ENCODE results near the gene HPD. TPM values are rescaled to one million over a fixed set of nuclear protein-coding genes. Genes with fewer than 3 reads are reported as not detected.
"Not testable (repeated sequence)": the region's sequence is repeated elsewhere in the genome, so short reads cannot be mapped to it uniquely, and the experiment has no call there.

Gene HPD
- total RNA-seq, 2 donors from 2014 or later = 3.0 to 5.7 TPM

DNA sequence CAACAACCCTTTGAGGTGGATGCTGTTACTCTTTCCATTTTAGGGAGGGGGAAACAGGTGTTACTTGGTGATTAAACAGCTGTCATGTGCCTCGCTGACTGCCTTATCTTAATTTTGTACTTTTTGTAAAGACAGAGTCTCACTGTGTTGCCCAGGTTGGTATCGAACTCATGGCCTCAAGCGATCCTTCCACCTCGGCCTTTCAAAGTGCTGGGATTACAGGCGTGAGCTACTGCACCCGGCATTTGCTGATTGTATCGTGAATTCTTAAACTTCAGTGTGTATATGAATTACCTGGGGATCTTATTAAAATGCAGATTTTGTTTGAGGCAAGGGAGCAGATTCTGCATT, 30.6 kb upstream of the HPD start:
- Histone ChIP-seq H3K36me3 (replicated peaks in 1 of 2; ENCODE audit: insufficient read depth in 1 of 2, low read depth in 2 of 2) (no peaks in the 10 kb centered on the region), H3K4me3 (peak overlapping the region; percentile 51 to 78), H3K27ac (peak overlapping the region; percentile 90 to 98 (median 94)), H3K9me3 (no peaks in the 10 kb centered on the region), H3K4me1 (peaks cover 42% of the 10 kb centered on the region), H3K27me3 (no peaks in the 10 kb centered on the region)
- DNase-seq (no peak), ATAC-seq (no peak)
- intact Hi-C loops (cut with DNase I) = loop anchor here (10.0 kb wide), 2 partner anchors 94 to 194 kb away; partner anchors contain the start of gene RHOF
- WGBS, 2 donors = 1 to 4% methylated on average over 7 of the region's 7 CpGs
- TF ChIP-seq, protein P1, sequence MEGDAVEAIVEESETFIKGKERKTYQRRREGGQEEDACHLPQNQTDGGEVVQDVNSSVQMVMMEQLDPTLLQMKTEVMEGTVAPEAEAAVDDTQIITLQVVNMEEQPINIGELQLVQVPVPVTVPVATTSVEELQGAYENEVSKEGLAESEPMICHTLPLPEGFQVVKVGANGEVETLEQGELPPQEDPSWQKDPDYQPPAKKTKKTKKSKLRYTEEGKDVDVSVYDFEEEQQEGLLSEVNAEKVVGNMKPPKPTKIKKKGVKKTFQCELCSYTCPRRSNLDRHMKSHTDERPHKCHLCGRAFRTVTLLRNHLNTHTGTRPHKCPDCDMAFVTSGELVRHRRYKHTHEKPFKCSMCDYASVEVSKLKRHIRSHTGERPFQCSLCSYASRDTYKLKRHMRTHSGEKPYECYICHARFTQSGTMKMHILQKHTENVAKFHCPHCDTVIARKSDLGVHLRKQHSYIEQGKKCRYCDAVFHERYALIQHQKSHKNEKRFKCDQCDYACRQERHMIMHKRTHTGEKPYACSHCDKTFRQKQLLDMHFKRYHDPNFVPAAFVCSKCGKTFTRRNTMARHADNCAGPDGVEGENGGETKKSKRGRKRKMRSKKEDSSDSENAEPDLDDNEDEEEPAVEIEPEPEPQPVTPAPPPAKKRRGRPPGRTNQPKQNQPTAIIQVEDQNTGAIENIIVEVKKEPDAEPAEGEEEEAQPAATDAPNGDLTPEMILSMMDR (IDR thresholded peaks at IDR 0.05) = no peak
- TF ChIP-seq POLR2A (IDR thresholded peaks at IDR 0.05) = no peak

DNA sequence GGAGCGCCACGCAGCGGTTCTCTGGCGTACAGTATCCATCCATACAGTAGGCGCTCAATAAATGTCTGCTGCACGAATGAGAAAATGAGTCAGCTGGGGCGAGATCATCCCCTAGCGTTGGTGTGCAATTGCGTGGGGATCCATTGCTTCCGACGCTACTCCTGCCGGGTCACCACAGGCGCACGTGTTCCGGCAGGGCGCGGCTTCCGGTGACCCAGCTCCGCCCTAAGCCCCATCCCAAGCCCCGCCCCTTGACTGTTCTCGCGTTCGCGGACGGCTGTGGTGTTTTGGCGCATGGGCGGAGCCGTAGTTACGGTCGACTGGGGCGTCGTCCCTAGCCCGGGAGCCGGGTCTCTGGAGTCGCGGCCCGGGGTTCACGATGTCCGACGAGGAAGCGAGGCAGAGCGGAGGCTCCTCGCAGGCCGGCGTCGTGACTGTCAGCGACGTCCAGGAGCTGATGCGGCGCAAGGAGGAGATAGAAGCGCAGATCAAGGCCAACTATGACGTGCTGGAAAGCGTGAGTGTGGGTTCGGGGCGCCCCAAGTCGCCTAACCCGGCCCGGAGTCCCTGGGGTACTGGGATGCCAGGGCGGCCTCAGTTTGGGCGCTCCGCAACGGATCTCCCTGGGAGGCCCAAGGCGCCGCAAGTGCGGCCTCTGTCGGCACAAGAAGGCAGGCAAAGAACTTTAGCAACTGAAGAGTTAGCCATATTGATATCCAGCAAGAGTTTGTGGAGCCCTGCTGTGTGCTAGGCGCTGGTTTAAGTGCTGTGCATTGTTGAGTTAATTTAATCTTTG, 30.0 kb upstream of the HPD start, which contains the start of gene PSMD9:
Gene PSMD9 (plus strand): TSS at position 313 of the 796 bp plus-strand sequence. CDS start 67 bp downstream, at position 380.
- 0 to 1% methylated on average over 1 to 67 of the region's 67 CpGs for WGBS, 2 donors
- Histone ChIP-seq H3K27ac (peak within 1 kb of the TSS; percentile 90 to 98 (median 94)), H3K27me3 (no peaks in the 10 kb centered on the region), H3K36me3 (replicated peaks in 1 of 2; ENCODE audit: insufficient read depth in 1 of 2, low read depth in 2 of 2) (no peaks in the 10 kb centered on the region), H3K4me1 (peaks cover 36% of the 10 kb centered on the region), H3K9me3 (no peaks in the 10 kb centered on the region), H3K4me3 (peak within 1 kb of the TSS; percentile 51 to 78)
- intact Hi-C loops (cut with DNase I) = loop anchor here (10.0 kb wide), 2 partner anchors 94 to 194 kb away; partner anchors contain the start of gene RHOF
- ATAC-seq (peak; percentile 99), DNase-seq (peak; percentile 97 to 98 (median 98))
- peak; percentile 69 to 86 (median 86) for TF ChIP-seq POLR2A (IDR thresholded peaks at IDR 0.05)
- TF ChIP-seq, protein P1 (IDR thresholded peaks at IDR 0.05) = peak; percentile 28 to 77 (median 66)

DNA sequence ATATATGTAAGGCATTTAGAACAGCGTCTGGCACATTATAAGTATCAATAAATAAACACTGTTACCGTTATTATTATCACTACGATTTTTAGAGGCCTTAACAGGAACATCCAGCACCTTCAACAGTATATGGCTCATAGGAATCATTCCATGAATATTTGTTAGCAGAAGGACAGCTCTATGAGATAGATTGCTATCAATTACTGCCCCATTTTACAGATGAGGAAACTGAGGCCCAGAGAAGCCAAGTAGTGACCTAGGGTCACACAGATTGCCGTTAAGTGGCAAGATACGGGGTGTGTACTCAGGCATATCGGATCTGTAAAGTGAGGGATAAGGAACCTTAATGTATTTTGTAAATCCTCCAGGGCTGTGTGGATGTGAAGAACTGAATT, 29.4 kb upstream of the HPD start:
- H3K4me1 ChIP-seq = peaks cover 30% of the 10 kb centered on the region
- peak overlapping the region in 3 of 4 donors; percentile 91 to 98 (median 97) for H3K27ac ChIP-seq
- no peaks in the 10 kb centered on the region for H3K9me3 ChIP-seq
- peak overlapping the region in 1 of 2 donors; percentile 78 for H3K4me3 ChIP-seq
- 39 to 47% methylated on average over 6 of the region's 6 CpGs for WGBS, 2 donors
- H3K27me3 ChIP-seq = no peaks in the 10 kb centered on the region
- intact Hi-C loops (cut with DNase I) = loop anchor here (10.0 kb wide), 2 partner anchors 93 to 193 kb away; partner anchors contain the start of gene RHOF
- no peaks in the 10 kb centered on the region for H3K36me3 ChIP-seq (replicated peaks in 1 of 2; ENCODE audit: insufficient read depth in 1 of 2, low read depth in 2 of 2)
- DNase-seq = no peak
- no peak for ATAC-seq
- no peak for TF ChIP-seq POLR2A (IDR thresholded peaks at IDR 0.05)
- TF ChIP-seq, protein P1 (IDR thresholded peaks at IDR 0.05) = no peak

DNA sequence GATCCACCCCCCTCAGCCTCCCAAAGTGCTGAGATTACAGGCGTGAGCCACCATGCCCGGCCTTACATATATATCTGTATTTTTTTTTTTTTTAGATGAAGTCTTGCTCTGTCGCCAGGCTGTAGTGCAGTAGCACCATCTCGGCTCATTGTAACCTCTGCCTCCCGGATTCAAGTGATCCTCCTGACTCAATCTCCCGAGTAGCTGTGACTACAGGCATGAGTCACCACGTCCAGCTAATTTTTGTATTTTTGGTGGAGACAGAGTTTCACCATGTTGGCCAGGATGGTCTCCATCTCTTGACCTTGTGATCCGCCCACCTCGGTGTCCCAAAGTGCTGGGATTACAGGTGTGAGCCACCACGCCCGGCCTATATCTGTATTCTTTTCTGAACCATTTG, 26.5 kb upstream of the HPD start:
- peaks cover 15% of the 10 kb centered on the region for H3K4me1 ChIP-seq
- WGBS, 2 donors = 80 to 81% methylated on average over 11 of the region's 11 CpGs
- H3K27ac ChIP-seq; H3K9me3 ChIP-seq; ATAC-seq; H3K36me3 ChIP-seq (replicated peaks in 1 of 2; ENCODE audit: insufficient read depth in 1 of 2, low read depth in 2 of 2); H3K27me3 ChIP-seq; H3K4me3 ChIP-seq; DNase-seq: not testable (repeated sequence)
- intact Hi-C loops (cut with DNase I) = loop anchor here (10.0 kb wide), 2 partner anchors 90 to 190 kb away; partner anchors contain the start of gene RHOF

DNA sequence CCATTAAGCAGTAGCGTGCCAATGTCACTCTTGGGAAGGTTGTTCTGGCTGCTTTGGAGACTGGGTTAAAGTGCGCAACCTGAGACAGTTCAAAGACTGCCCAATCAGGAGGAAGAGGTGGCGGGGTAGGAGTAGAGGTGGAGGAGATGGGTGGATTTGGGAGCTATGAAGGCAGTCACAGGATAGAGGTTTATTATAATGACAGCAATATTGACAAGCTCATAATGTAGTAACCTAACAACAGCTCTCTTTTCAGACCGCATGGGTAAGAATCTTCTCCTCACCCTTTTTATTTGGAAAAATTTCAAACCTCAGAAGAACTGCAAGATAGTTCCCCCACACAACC, 24.6 kb upstream of the HPD start:
- Histone ChIP-seq H3K27ac (no peak overlapping the region), H3K36me3 (replicated peaks in 1 of 2; ENCODE audit: insufficient read depth in 1 of 2, low read depth in 2 of 2) (no peaks in the 10 kb centered on the region), H3K9me3 (no peaks in the 10 kb centered on the region), H3K4me3 (no peak overlapping the region), H3K27me3 (no peaks in the 10 kb centered on the region), H3K4me1 (peaks cover 4% of the 10 kb centered on the region)
- TF ChIP-seq POLR2A (IDR thresholded peaks at IDR 0.05) = no peak
- TF ChIP-seq, protein P1 (IDR thresholded peaks at IDR 0.05) = no peak
- no peak for ATAC-seq
- DNase-seq = no peak
- WGBS, 2 donors = 62 to 65% methylated on average over 4 of the region's 4 CpGs
- intact Hi-C loops (cut with DNase I) = loop anchor here (10.0 kb wide), 2 partner anchors 88 to 188 kb away; partner anchors contain the start of gene RHOF

DNA sequence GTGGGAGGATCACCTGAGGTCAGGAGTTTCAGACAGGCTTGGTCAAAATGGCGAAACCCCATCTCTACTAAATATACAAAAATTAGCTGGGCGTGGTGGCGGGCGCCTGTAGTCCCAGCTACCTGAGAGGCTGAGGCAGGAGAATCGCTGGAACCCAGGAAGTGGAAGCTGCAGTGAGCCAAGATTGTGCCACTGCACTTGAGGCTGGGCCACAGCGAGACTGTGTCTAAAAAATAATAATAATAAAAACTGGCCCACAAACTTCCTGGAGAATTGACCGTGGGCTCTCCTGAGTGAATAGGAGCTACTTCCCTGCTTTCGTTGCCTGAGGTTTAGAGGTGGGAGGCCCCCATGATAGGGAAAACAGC, 17.4 kb upstream of the HPD start:
- H3K36me3 ChIP-seq (replicated peaks in 1 of 2; ENCODE audit: insufficient read depth in 1 of 2, low read depth in 2 of 2); H3K27me3 ChIP-seq; H3K27ac ChIP-seq; ATAC-seq; DNase-seq; H3K4me1 ChIP-seq; H3K4me3 ChIP-seq; H3K9me3 ChIP-seq; intact Hi-C loops (cut with DNase I): not testable (repeated sequence)
- WGBS, 2 donors = 83 to 97% methylated on average over 8 of the region's 8 CpGs

Data from body of pancreas (tissue), 4 donors.